Glutamatergic neuron (in vitro differentiated cells): ENCODE measurements around the gene JAKMIP2. TPM values are rescaled to one million over a fixed set of nuclear protein-coding genes. Genes with fewer than 3 reads are reported as not detected.
A peak's percentile ranks its signal among the peaks of the same experiment; 100 is the strongest.

ENCODE experiments used
- DNase-seq: peaks from one replicate; pipeline ENCODE4 v3.0.0; 2022
- H3K27ac Mint-ChIP-seq: one replicate; pipeline ENCODE4 v1.8.0; 2020; ENCODE audit warnings: mild to moderate bottlenecking, mixed read lengths, inconsistent platforms; ENCODE audit not compliant: unreplicated experiment
- H3K27me3 Mint-ChIP-seq: one replicate; pipeline ENCODE4 v1.8.0; 2020; ENCODE audit warnings: mild to moderate bottlenecking, moderate library complexity, mixed read lengths, inconsistent platforms; ENCODE audit not compliant: unreplicated experiment
- H3K36me3 Mint-ChIP-seq: one replicate; pipeline ENCODE4 v1.8.0; 2020; ENCODE audit warnings: mild to moderate bottlenecking, mixed read lengths, inconsistent platforms; ENCODE audit not compliant: unreplicated experiment
- H3K4me1 Mint-ChIP-seq: one replicate; pipeline ENCODE4 v1.8.0; 2020; ENCODE audit warnings: mild to moderate bottlenecking, low read depth, mixed read lengths, inconsistent platforms; ENCODE audit not compliant: unreplicated experiment
- H3K4me3 Mint-ChIP-seq: one replicate; pipeline ENCODE4 v1.8.0; 2020; ENCODE audit warnings: mild to moderate bottlenecking, mixed read lengths, inconsistent platforms; ENCODE audit not compliant: unreplicated experiment
- H3K9me3 Mint-ChIP-seq: one replicate; pipeline ENCODE4 v1.8.0; 2020; ENCODE audit warnings: mild to moderate bottlenecking, moderate library complexity, mixed read lengths, inconsistent platforms; ENCODE audit not compliant: unreplicated experiment
- total RNA-seq: library from RNA; stranded (reverse); fragmentation: NEBNext Ultra II Directional; extraction: Animal tissue kit (Norgen Biotek cat#: 25700); gene quantifications from one replicate; pipeline ENCODE4 v1.2.1, GENCODE V29; 2021; ENCODE audit not compliant: unreplicated experiment
- TF ChIP-seq, protein P1 (sequence below): fragments of 200-600 bp; sonication (generic); IDR thresholded peaks from one replicate; pipeline ENCODE4 v1.5.0; 2021; ENCODE audit not compliant: partially characterized antibody, unreplicated experiment

The JAKMIP2 gene
- total RNA-seq, 1 donor from 2014 or later, result 88.2 TPM

DNA sequence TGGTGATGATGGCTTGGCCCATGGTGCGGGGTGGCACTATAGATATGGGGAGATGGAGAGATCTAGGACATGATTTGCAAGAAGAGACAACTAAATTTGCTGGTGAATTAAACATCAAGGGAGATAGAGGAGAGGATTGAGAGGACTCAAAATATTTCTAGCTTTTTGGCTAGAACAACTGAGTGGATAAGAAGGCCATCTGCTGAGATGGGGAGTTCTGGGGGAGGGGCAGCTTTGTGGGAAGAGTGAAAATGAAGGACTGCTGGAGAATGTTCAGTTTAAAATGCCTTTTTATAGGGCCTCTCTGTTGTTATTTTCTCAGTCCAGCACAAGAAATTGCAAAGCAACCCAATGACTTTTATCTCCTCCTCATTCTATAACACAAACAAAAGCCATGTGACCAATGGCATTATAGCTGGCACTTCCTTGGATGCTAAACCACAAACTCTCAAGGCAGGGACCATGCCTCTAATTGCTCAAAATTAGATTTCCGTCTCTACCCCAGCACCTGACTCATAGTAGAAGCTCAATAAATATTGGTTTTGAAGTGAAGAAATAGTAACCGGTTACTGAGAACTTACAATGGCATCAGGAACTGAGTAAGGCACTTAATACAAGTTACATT is 29.8 kb downstream of the JAKMIP2 start:
- H3K36me3 Mint-ChIP-seq, result no peaks in the 10 kb centered on the region
- TF ChIP-seq, protein P1, sequence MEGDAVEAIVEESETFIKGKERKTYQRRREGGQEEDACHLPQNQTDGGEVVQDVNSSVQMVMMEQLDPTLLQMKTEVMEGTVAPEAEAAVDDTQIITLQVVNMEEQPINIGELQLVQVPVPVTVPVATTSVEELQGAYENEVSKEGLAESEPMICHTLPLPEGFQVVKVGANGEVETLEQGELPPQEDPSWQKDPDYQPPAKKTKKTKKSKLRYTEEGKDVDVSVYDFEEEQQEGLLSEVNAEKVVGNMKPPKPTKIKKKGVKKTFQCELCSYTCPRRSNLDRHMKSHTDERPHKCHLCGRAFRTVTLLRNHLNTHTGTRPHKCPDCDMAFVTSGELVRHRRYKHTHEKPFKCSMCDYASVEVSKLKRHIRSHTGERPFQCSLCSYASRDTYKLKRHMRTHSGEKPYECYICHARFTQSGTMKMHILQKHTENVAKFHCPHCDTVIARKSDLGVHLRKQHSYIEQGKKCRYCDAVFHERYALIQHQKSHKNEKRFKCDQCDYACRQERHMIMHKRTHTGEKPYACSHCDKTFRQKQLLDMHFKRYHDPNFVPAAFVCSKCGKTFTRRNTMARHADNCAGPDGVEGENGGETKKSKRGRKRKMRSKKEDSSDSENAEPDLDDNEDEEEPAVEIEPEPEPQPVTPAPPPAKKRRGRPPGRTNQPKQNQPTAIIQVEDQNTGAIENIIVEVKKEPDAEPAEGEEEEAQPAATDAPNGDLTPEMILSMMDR, result no peak
- H3K27ac Mint-ChIP-seq, result peak overlapping the region; percentile 76
- H3K27me3 Mint-ChIP-seq, result peaks cover 11% of the 10 kb centered on the region
- peaks cover 14% of the 10 kb centered on the region for H3K9me3 Mint-ChIP-seq
- peaks cover 62% of the 10 kb centered on the region for H3K4me1 Mint-ChIP-seq
- H3K4me3 Mint-ChIP-seq, result peak overlapping the region; percentile 27
- DNase-seq, result no peak

GRCh38 chr5:147752033-147752432 is 30.5 kb downstream of the JAKMIP2 start:
- H3K4me3 Mint-ChIP-seq, result peak overlapping the region; percentile 27
- H3K4me1 Mint-ChIP-seq, result peaks cover 67% of the 10 kb centered on the region
- H3K27me3 Mint-ChIP-seq, result peaks cover 11% of the 10 kb centered on the region

DNA sequence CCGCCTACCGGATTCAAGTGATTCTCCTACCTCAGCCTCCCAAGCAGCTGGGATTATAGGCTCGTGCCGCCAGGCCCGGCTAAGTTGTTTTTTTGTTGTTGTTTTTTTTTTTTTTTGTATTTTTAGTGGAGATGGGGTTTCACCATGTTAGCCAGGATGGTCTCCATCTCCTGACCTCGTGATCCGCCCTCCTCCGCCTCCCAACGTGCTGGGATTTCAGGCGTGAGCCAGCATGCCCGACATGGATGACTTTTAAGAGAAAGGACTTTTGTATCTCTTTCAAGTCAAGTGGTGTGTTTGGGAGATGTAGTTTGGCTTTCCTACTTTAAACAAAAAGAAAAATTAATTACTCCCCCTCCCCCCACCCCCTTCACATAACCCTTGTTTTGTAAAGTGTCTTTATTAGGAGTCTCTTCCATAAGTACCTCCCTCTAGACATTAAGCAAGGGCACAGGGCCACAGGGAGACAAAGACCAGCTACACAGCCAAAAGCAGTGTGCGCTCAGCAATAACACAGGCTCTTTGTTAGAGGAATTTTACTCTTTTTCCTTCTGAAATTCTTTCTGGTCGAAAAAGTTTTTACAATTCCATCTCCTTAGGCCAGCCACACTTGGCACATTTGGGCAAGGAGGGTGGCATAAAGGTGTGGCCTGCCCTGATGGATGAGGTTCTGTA is 31.2 kb downstream of the JAKMIP2 start:
- no peak for DNase-seq

More at GRCh38 chr5:147752033-147752432, 30.5 kb downstream of the JAKMIP2 start:
- TF ChIP-seq, protein P1, result no peak
- Mint-ChIP-seq H3K27ac (peak overlapping the region; percentile 76), H3K36me3 (no peaks in the 10 kb centered on the region), H3K9me3 (peaks cover 14% of the 10 kb centered on the region)
- peak; percentile 15 for DNase-seq

GRCh38 chr5:147750065-147750464 is 32.5 kb downstream of the JAKMIP2 start:
- peak overlapping the region; percentile 76 for H3K4me3 Mint-ChIP-seq

More for the DNA sequence above, 31.2 kb downstream of the JAKMIP2 start:
- Mint-ChIP-seq H3K36me3 (no peaks in the 10 kb centered on the region), H3K27ac (peak overlapping the region; percentile 95), H3K4me1 (peaks cover 61% of the 10 kb centered on the region), H3K4me3 (peak overlapping the region; percentile 67), H3K9me3 (peaks cover 7% of the 10 kb centered on the region), H3K27me3 (peaks cover 5% of the 10 kb centered on the region)
- TF ChIP-seq, protein P1, result no peak

More at GRCh38 chr5:147750065-147750464, 32.5 kb downstream of the JAKMIP2 start:
- DNase-seq, result peak; percentile 15
- H3K27ac Mint-ChIP-seq, result peak overlapping the region; percentile 95
- H3K27me3 Mint-ChIP-seq, result peaks cover 4% of the 10 kb centered on the region
- peaks cover 6% of the 10 kb centered on the region for H3K9me3 Mint-ChIP-seq
- TF ChIP-seq, protein P1, result no peak
- peaks cover 58% of the 10 kb centered on the region for H3K4me1 Mint-ChIP-seq
- no peaks in the 10 kb centered on the region for H3K36me3 Mint-ChIP-seq
